ENCODE data around the gene ANKEF1.
"Not testable (repeated sequence)": the region's sequence is repeated elsewhere in the genome, so short reads cannot be mapped to it uniquely, and the experiment has no call there.

ANKEF1 gene

GRCh38 chr20:10034717-10035571, at the start of gene ANKEF1:
TSS of gene ANKEF1 (plus strand) at chr20:10034987. CDS start at chr20:10038302, 3,315 bp downstream.
- peak; percentile 25 for DNase-seq

GRCh38 chr20:9985281-9985680, 49.5 kb upstream of the ANKEF1 start:
- no peak for DNase-seq

- no peak for DNase-seq
Measured at GRCh38 chr20:9985773-9986172, 49.0 kb upstream of the ANKEF1 start.

GRCh38 chr20:9989066-9989724, 45.6 kb upstream of the ANKEF1 start:
- DNase-seq: no peak

- DNase-seq: no peak
Measured at GRCh38 chr20:9993137-9993536, 41.6 kb upstream of the ANKEF1 start.

GRCh38 chr20:9994676-9995075, 40.1 kb upstream of the ANKEF1 start:
- no peak for DNase-seq

GRCh38 chr20:9995510-9996272, 39.1 kb upstream of the ANKEF1 start:
- no peak for DNase-seq

GRCh38 chr20:9996944-9997343, 37.8 kb upstream of the ANKEF1 start:
- DNase-seq: no peak

- peak; percentile 8 for DNase-seq
Measured at GRCh38 chr20:9999645-10000044, 35.1 kb upstream of the ANKEF1 start.

- DNase-seq: no peak
Measured at GRCh38 chr20:10002866-10003265, 31.9 kb upstream of the ANKEF1 start.

GRCh38 chr20:10004900-10005299, 29.9 kb upstream of the ANKEF1 start:
- DNase-seq: peak; percentile 11

- DNase-seq: no peak
Measured at GRCh38 chr20:10005885-10006284, 28.9 kb upstream of the ANKEF1 start.

GRCh38 chr20:10006447-10007090, 28.2 kb upstream of the ANKEF1 start:
- DNase-seq: no peak

- no peak for DNase-seq
Measured at GRCh38 chr20:10007158-10007557, 27.6 kb upstream of the ANKEF1 start.

GRCh38 chr20:10007747-10008146, 27.0 kb upstream of the ANKEF1 start:
- no peak for DNase-seq

GRCh38 chr20:10012464-10012863, 22.3 kb upstream of the ANKEF1 start:
- no peak for DNase-seq

GRCh38 chr20:10014431-10014830, 20.4 kb upstream of the ANKEF1 start:
- no peak for DNase-seq

- no peak for DNase-seq
Measured at GRCh38 chr20:10020937-10021336, 13.8 kb upstream of the ANKEF1 start.

GRCh38 chr20:10022625-10023024, 12.2 kb upstream of the ANKEF1 start:
- DNase-seq: peak; percentile 18

- DNase-seq: no peak
Measured at GRCh38 chr20:10023911-10024310, 10.9 kb upstream of the ANKEF1 start.

- not testable (repeated sequence) for DNase-seq
Measured at GRCh38 chr20:10031451-10032215, 3.2 kb upstream of the ANKEF1 start.

- DNase-seq: not testable (repeated sequence)
Measured at GRCh38 chr20:10032269-10032668, 2.5 kb upstream of the ANKEF1 start.

Measured in KG1 (cell line).